Mucosa of stomach (tissue), 1 donor: Measurements from ENCODE around the gene MCCC1.

Source experiments
- H3K27me3 ChIP-seq: one replicate; pipeline ENCODE4 v1.7.0; 2013; ENCODE audit warnings: mild to moderate bottlenecking, low read length; ENCODE audit not compliant: control insufficient read depth, insufficient read depth
- H3K36me3 ChIP-seq: one replicate; pipeline ENCODE4 v1.7.0; 2013; ENCODE audit warnings: low read length; ENCODE audit not compliant: control insufficient read depth, insufficient read depth
- H3K4me1 ChIP-seq: one replicate; pipeline ENCODE4 v1.7.0; 2013; ENCODE audit warnings: mild to moderate bottlenecking, low read length; ENCODE audit not compliant: control insufficient read depth, insufficient read depth
- H3K4me3 ChIP-seq: one replicate; pipeline ENCODE4 v1.7.0; 2013; ENCODE audit warnings: low read length
- H3K9ac ChIP-seq: one replicate; pipeline ENCODE4 v1.7.0; 2013; ENCODE audit warnings: mild to moderate bottlenecking, low read length, moderate library complexity
- H3K9me3 ChIP-seq: one replicate; pipeline ENCODE4 v1.7.0; 2013; ENCODE audit warnings: mild to moderate bottlenecking, low read length, moderate library complexity; ENCODE audit not compliant: control insufficient read depth
- donor health status: Pancreatic carcinoma.

MCCC1 gene

DNA sequence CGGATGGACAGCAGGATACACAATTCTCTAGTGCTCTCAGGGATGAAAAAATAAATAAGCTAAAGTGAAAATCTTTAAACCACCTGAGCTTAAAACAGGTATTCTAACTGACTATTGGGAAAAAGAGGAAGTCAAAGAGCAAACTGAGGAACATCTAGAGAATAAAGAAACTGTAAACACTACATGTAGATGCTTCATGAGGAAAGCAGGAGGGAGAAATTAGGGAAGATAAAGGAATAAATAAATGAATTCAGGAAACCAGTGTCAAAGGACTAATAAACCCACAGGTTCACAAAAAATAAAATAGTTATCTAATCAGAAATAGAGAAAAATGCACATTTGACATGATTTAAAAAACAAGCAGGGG is 525 bp upstream of the MCCC1 start:
- H3K9ac ChIP-seq: peak overlapping the region; percentile 87
- H3K27me3 ChIP-seq: no peaks in the 10 kb centered on the region
- peak overlapping the region; percentile 68 for H3K4me3 ChIP-seq
- no peaks in the 10 kb centered on the region for H3K9me3 ChIP-seq
- H3K36me3 ChIP-seq: no peaks in the 10 kb centered on the region
- H3K4me1 ChIP-seq: peaks cover 17% of the 10 kb centered on the region

DNA sequence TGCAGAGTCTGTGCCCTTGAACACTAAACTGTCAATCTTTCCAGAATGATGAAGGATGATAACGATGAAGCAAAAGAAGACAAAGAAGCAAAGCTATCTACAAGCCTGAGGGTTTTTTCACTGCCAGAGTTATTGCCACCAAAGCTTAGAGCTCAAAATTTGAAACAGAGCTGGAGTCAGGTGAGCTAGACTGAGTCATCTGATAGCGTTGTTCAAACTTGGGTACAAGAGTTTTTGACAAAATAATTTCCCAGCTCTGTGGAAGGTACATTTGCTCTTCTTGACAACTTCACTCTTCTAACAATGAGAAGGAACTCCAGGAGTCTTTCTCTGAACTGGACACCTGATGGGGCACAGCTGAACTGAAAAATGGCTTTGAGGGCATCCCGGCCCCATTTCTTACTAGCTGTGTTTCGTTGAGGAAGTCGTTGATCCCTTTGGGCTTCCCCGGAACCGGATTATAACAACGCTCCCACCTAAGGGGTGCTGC is 715 bp downstream of the MCCC1 start:
- Histone ChIP-seq H3K9ac (peak overlapping the region; percentile 87), H3K9me3 (no peaks in the 10 kb centered on the region), H3K4me1 (peaks cover 17% of the 10 kb centered on the region), H3K27me3 (no peaks in the 10 kb centered on the region), H3K36me3 (no peaks in the 10 kb centered on the region), H3K4me3 (peak overlapping the region; percentile 68)

DNA sequence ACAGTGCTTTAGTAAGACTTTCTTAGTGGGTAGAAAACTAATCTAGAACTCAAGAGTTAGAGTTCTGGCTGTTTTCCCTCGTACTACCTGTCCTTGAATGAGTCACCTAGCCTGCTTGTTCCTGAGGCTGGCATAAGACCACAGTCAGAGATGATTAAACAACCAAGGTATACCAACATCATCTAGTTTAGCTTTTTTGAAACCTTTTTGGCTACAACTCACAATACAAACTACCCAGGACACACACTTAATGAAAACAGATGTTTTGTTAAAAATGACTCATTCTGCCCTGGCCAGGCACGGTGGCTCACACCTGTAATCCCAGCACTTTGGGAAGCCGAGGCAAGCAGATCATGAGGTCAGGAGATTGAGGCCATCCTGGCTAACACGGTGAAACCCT is 4.6 kb downstream of the MCCC1 start:
- Histone ChIP-seq H3K4me1 (peaks cover 12% of the 10 kb centered on the region), H3K27me3 (no peaks in the 10 kb centered on the region), H3K9ac (no peak overlapping the region), H3K9me3 (no peaks in the 10 kb centered on the region), H3K4me3 (no peak overlapping the region), H3K36me3 (no peaks in the 10 kb centered on the region)

GRCh38 chr3:183092256-183092655 is 7.0 kb downstream of the MCCC1 start:
- Histone ChIP-seq H3K27me3 (no peaks in the 10 kb centered on the region), H3K9me3 (no peaks in the 10 kb centered on the region), H3K4me1 (no peaks in the 10 kb centered on the region), H3K36me3 (no peaks in the 10 kb centered on the region), H3K4me3 (no peak overlapping the region), H3K9ac (no peak overlapping the region)

DNA sequence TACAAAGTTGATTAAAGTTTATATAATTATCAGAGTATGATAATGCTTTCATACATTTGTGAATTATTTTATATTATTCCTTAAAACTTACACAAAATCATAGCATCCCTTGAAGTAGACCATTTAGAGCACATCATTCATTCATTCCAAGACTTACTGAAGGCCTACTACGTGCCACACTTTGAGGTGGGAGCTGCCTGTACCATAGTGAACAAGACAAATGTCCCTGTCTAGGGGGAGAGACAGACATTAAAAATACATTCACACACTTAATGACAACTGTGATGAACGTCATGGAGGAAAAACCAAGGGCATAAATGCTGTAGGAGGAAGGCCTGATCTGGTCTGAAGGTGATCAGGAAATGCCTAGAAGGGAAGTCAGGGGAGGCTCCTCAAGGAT is 12.1 kb downstream of the MCCC1 start:
- Histone ChIP-seq H3K4me1 (no peaks in the 10 kb centered on the region), H3K9ac (no peak overlapping the region), H3K36me3 (no peaks in the 10 kb centered on the region), H3K4me3 (no peak overlapping the region), H3K27me3 (no peaks in the 10 kb centered on the region), H3K9me3 (no peaks in the 10 kb centered on the region)

DNA sequence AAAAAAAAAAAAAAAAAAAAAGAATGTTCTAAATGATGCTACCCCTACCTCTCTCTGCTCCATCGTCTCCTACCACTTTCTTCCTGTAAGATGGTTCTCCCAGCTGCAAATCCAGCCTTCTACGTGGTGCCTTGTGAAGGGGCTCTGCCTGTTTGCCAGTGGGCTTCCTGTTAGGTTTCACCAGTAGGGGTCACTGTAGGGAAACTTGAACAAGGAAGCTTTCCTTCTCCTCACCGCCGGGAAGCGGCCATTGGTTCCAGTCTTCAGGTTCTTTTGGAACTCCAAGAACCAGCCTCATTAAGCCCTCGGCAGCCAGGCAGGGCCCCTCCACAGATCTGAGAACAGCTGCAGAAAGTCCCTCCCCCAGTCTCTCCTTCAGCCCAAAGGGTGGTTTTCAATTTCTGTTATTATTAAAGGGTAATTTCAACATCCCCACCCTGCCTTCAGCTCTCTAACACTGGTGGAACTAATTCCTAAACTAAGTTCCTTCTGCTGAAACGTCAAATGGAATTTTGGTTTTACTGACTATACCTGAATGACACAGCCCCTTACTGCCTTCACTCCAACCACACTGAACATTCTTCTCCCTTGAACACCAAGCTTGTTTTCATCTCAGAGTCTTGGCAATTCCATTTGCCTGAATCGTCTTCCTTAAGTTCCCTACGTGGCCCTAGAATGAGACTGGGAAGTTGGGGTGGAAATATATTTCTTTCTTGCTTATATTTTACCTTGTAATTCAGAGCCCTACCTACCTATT is 13.5 kb downstream of the MCCC1 start:
- Histone ChIP-seq H3K4me1 (no peaks in the 10 kb centered on the region), H3K9me3 (no peaks in the 10 kb centered on the region), H3K4me3 (no peak overlapping the region), H3K9ac (no peak overlapping the region), H3K36me3 (no peaks in the 10 kb centered on the region), H3K27me3 (no peaks in the 10 kb centered on the region)

- no peaks in the 10 kb centered on the region for H3K4me1 ChIP-seq
- no peaks in the 10 kb centered on the region for H3K36me3 ChIP-seq
- no peak overlapping the region for H3K4me3 ChIP-seq
- H3K9me3 ChIP-seq: no peaks in the 10 kb centered on the region
- no peaks in the 10 kb centered on the region for H3K27me3 ChIP-seq
- no peak overlapping the region for H3K9ac ChIP-seq
Measured at GRCh38 chr3:183082355-183082915, 16.9 kb downstream of the MCCC1 start.

- H3K4me3 ChIP-seq: no peak overlapping the region
- H3K9ac ChIP-seq: no peak overlapping the region
- no peaks in the 10 kb centered on the region for H3K27me3 ChIP-seq
- H3K36me3 ChIP-seq: no peaks in the 10 kb centered on the region
- no peaks in the 10 kb centered on the region for H3K4me1 ChIP-seq
- H3K9me3 ChIP-seq: no peaks in the 10 kb centered on the region
Measured at GRCh38 chr3:183081459-183082183, 17.7 kb downstream of the MCCC1 start.

- H3K27me3 ChIP-seq: no peaks in the 10 kb centered on the region
- no peaks in the 10 kb centered on the region for H3K9me3 ChIP-seq
- H3K9ac ChIP-seq: no peak overlapping the region
- no peak overlapping the region for H3K4me3 ChIP-seq
- H3K36me3 ChIP-seq: no peaks in the 10 kb centered on the region
- H3K4me1 ChIP-seq: no peaks in the 10 kb centered on the region
Measured at GRCh38 chr3:183080628-183081027, 18.7 kb downstream of the MCCC1 start.

DNA sequence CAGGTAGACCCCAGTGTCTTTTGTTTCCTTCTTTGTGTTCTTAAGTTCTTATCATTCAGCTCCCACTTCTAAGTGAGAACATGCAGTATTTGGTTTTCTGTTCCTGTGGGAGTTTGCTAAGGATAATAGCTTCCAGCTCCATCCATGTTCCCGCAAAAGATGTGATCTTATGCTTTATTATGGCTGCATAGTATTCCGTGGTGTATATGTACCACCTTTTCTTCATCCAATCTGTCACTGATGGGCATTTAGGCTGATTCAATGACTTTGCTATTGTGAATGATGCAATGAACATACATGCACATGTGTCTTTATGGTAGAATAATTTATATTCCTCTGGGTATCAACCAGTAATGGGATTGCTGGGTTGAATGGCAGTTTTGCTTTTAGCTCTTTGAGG is 24.4 kb downstream of the MCCC1 start:
- Histone ChIP-seq H3K9ac (no peak overlapping the region), H3K27me3 (no peaks in the 10 kb centered on the region), H3K4me3 (no peak overlapping the region), H3K4me1 (no peaks in the 10 kb centered on the region), H3K36me3 (no peaks in the 10 kb centered on the region), H3K9me3 (no peaks in the 10 kb centered on the region)

DNA sequence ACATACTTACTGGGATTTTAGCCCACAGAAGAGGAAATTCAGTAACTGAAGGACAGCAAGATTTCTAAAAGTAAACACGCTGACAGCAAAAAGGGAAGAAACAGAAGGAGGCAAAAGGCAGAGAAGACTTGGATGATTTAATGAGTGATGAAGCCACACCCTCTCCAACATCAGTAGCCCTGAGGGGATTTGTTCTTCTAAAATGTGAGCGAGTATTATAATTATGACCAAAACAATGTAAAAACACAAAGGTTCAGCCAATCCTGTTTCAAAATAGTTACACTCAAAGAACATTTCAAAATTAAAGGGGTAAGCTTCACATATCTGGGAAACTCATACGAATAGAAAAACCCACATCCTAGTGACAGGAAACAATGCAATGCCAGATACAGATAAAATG is 25.0 kb downstream of the MCCC1 start:
- H3K4me1 ChIP-seq: no peaks in the 10 kb centered on the region
- H3K27me3 ChIP-seq: no peaks in the 10 kb centered on the region
- H3K36me3 ChIP-seq: no peaks in the 10 kb centered on the region
- no peak overlapping the region for H3K4me3 ChIP-seq
- H3K9me3 ChIP-seq: no peaks in the 10 kb centered on the region
- H3K9ac ChIP-seq: no peak overlapping the region

GRCh38 chr3:183073839-183074238 is 25.5 kb downstream of the MCCC1 start:
- Histone ChIP-seq H3K4me1 (no peaks in the 10 kb centered on the region), H3K9ac (no peak overlapping the region), H3K36me3 (no peaks in the 10 kb centered on the region), H3K9me3 (no peaks in the 10 kb centered on the region), H3K4me3 (no peak overlapping the region), H3K27me3 (no peaks in the 10 kb centered on the region)
